Right atrium auricular region (tissue), 2 donors: ENCODE data around the gene S1PR4. TPM values are rescaled to one million over a fixed set of nuclear protein-coding genes. Genes with fewer than 3 reads are reported as not detected.
"Not testable (repeated sequence)": the region's sequence is repeated elsewhere in the genome, so short reads cannot be mapped to it uniquely, and the experiment has no call there.

ENCODE experiments used
- DNase-seq: peaks from one replicate; pipeline ENCODE4 v3.0.0-alpha.2; 2019; ENCODE audit warnings: low spot score
- H3K27ac ChIP-seq, 2 donors: fragments of 200-600 bp; sonication (generic); 1 replicate in 1 of 2; 2 replicates in 1 of 2; pipeline ENCODE4 v1.5.1; 2016 to 2019
- H3K27me3 ChIP-seq, 2 donors: fragments of 200-600 bp; sonication (generic); one replicate each; pipeline versions ENCODE4 v1.5.1 to v1.6.0; 2017 to 2019
- H3K36me3 ChIP-seq: fragments of 200-600 bp; sonication (generic); one replicate; pipeline ENCODE4 v1.5.1; 2016
- H3K4me1 ChIP-seq, 2 donors: fragments of 200-600 bp; sonication (generic); one replicate each; pipeline versions ENCODE4 v1.5.1 to v1.6.0; 2017 to 2019
- H3K4me3 ChIP-seq, 2 donors: fragments of 200-600 bp; sonication (generic); 1 replicate in 1 of 2; 2 replicates in 1 of 2; pipeline ENCODE4 v1.5.1; 2017 to 2019; ENCODE audit warnings: mild to moderate bottlenecking in 1 of 2, moderate library complexity in 1 of 2
- H3K9me3 ChIP-seq, 2 donors: fragments of 200-600 bp; sonication (generic); one replicate each; pipeline ENCODE4 v1.5.1; 2019
- CTCF ChIP-seq, 2 donors: fragments of 200-600 bp; sonication (generic); IDR thresholded peaks; one replicate each; pipeline ENCODE4 v1.5.1; 2019; ENCODE audit warnings: antibody characterized with exemption in 2 of 2
- total RNA-seq, 2 donors: library from RNA; depleted of rRNA; stranded (reverse); fragments of >200 nt; gene quantifications; one replicate each; pipeline ENCODE4 v1.1.0, GENCODE V29; 2016

S1PR4 gene
- total RNA-seq, 2 donors from 2014 or later: 0.48 to 0.94 TPM

GRCh38 chr19:3187662-3188511, 9.3 kb downstream of the S1PR4 start:
- H3K9me3 ChIP-seq: no peaks in the 10 kb centered on the region
- no peak for TF ChIP-seq CTCF (IDR thresholded peaks at IDR 0.05)
- peaks cover 0 to 31% of the 10 kb centered on the region in 2 donors for H3K4me1 ChIP-seq
- H3K4me3 ChIP-seq: no peak overlapping the region
- no peaks in the 10 kb centered on the region for H3K36me3 ChIP-seq
- H3K27me3 ChIP-seq: no peaks in the 10 kb centered on the region
- no peak for DNase-seq
- no peak overlapping the region for H3K27ac ChIP-seq

- Histone ChIP-seq H3K36me3 (no peaks in the 10 kb centered on the region), H3K9me3 (no peaks in the 10 kb centered on the region), H3K27ac (no peak overlapping the region), H3K4me3 (no peak overlapping the region), H3K27me3 (no peaks in the 10 kb centered on the region), H3K4me1 (peaks cover 0 to 31% of the 10 kb centered on the region in 2 donors)
- DNase-seq: no peak
- TF ChIP-seq CTCF (IDR thresholded peaks at IDR 0.05): no peak
These were observed 10.3 kb downstream of the S1PR4 start for GRCh38 chr19:3188627-3189596.

GRCh38 chr19:3189702-3190469, 11.3 kb downstream of the S1PR4 start:
- H3K4me3 ChIP-seq: no peak overlapping the region
- H3K36me3 ChIP-seq: no peaks in the 10 kb centered on the region
- H3K27me3 ChIP-seq: no peaks in the 10 kb centered on the region
- TF ChIP-seq CTCF (IDR thresholded peaks at IDR 0.05): no peak
- no peaks in the 10 kb centered on the region for H3K9me3 ChIP-seq
- H3K4me1 ChIP-seq: peaks cover 0 to 28% of the 10 kb centered on the region in 2 donors
- DNase-seq: no peak
- H3K27ac ChIP-seq: no peak overlapping the region

- TF ChIP-seq CTCF (IDR thresholded peaks at IDR 0.05): no peak
- Histone ChIP-seq H3K4me1 (peaks cover 0 to 25% of the 10 kb centered on the region in 2 donors), H3K27me3 (no peaks in the 10 kb centered on the region), H3K36me3 (no peaks in the 10 kb centered on the region), H3K9me3 (no peaks in the 10 kb centered on the region), H3K4me3 (no peak overlapping the region), H3K27ac (no peak overlapping the region)
- no peak for DNase-seq
These were observed 11.9 kb downstream of the S1PR4 start for GRCh38 chr19:3190470-3190770.

- Histone ChIP-seq H3K9me3 (no peaks in the 10 kb centered on the region), H3K4me3 (no peak overlapping the region), H3K4me1 (peaks cover 0 to 25% of the 10 kb centered on the region in 2 donors), H3K36me3 (no peaks in the 10 kb centered on the region), H3K27ac (no peak overlapping the region), H3K27me3 (no peaks in the 10 kb centered on the region)
- TF ChIP-seq CTCF (IDR thresholded peaks at IDR 0.05): no peak
- no peak for DNase-seq
These were observed 12.6 kb downstream of the S1PR4 start for GRCh38 chr19:3190921-3191805.

GRCh38 chr19:3191806-3192104, 13.2 kb downstream of the S1PR4 start:
- DNase-seq, H3K27me3 ChIP-seq, H3K4me3 ChIP-seq, H3K9me3 ChIP-seq, H3K36me3 ChIP-seq, H3K27ac ChIP-seq: not testable (repeated sequence)
- peaks cover 0 to 19% of the 10 kb centered on the region in 2 donors for H3K4me1 ChIP-seq
